ENCODE data around the gene RERE. TPM values are rescaled to one million over a fixed set of nuclear protein-coding genes. Genes with fewer than 3 reads are reported as not detected.

RERE gene
- total RNA-seq, 2 donors from 2014 or later: 74.5 to 128 TPM

GRCh38 chr1:8361198-8361849 lies 456.1 kb downstream of the RERE start:
- H3K36me3 ChIP-seq (replicated peaks in 1 of 2; ENCODE audit: insufficient read depth in 1 of 2, low read depth in 2 of 2): peaks cover 39 to 44% of the 10 kb centered on the region in 2 donors
- H3K9me3 ChIP-seq: no peaks in the 10 kb centered on the region
- no peak overlapping the region for H3K27ac ChIP-seq
- WGBS, 2 donors: 87 to 89% methylated on average over 11 to 20 of the region's 21 CpGs
- H3K4me1 ChIP-seq: peaks cover 11% of the 10 kb centered on the region
- ATAC-seq (no peak), DNase-seq (no peak)
- TF ChIP-seq, protein P1, sequence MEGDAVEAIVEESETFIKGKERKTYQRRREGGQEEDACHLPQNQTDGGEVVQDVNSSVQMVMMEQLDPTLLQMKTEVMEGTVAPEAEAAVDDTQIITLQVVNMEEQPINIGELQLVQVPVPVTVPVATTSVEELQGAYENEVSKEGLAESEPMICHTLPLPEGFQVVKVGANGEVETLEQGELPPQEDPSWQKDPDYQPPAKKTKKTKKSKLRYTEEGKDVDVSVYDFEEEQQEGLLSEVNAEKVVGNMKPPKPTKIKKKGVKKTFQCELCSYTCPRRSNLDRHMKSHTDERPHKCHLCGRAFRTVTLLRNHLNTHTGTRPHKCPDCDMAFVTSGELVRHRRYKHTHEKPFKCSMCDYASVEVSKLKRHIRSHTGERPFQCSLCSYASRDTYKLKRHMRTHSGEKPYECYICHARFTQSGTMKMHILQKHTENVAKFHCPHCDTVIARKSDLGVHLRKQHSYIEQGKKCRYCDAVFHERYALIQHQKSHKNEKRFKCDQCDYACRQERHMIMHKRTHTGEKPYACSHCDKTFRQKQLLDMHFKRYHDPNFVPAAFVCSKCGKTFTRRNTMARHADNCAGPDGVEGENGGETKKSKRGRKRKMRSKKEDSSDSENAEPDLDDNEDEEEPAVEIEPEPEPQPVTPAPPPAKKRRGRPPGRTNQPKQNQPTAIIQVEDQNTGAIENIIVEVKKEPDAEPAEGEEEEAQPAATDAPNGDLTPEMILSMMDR (IDR thresholded peaks at IDR 0.05): no peak
- no peaks in the 10 kb centered on the region for H3K27me3 ChIP-seq
- no peak overlapping the region for H3K4me3 ChIP-seq
- intact Hi-C loops (cut with DNase I): no loop called here

DNA sequence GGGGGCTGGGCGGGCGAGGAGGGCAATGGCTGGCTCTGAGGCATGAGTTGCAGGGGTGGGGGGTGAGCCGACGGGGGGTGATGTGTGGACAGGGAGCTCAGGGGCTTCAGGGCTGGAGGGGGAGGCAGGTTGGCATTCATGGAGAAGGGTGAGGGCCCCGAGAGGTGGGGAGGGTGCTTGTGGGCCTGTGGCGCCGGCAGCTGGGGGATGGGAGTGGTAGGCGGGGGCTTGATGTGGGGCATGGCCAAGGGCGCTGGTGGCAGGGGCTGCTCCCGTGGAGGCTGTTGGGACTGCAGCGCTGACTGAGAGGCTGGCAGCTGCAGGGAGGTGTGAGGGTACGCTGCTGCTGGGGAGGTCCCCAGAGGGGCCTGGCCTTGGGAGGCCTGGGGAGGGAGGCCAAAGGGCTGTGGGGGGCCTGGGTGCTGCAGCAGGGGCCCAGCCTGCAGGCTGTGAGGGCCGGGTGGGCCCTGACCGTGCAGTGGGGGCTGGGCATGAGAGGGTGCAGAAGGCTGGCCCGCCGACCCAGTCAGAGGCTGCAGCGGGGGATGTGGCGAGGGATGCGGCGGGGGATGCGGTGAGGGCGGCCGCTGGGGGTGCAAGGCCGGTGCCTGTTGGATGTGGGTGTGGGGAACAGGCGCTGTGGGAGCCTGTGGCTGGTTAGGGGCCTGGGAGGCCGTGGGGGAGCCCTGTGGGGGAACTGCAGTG lies 456.8 kb downstream of the RERE start:
- 90 to 94% methylated on average over 17 to 26 of the region's 26 CpGs for WGBS, 2 donors
- Histone ChIP-seq H3K27ac (no peak overlapping the region), H3K9me3 (no peaks in the 10 kb centered on the region), H3K4me3 (no peak overlapping the region), H3K36me3 (replicated peaks in 1 of 2; ENCODE audit: insufficient read depth in 1 of 2, low read depth in 2 of 2) (peaks cover 45 to 50% of the 10 kb centered on the region in 2 donors), H3K27me3 (no peaks in the 10 kb centered on the region), H3K4me1 (peaks cover 11% of the 10 kb centered on the region)
- DNase-seq: no peak
- intact Hi-C loops (cut with DNase I): no loop called here
- TF ChIP-seq, protein P1 (IDR thresholded peaks at IDR 0.05): no peak
- TF ChIP-seq POLR2A (IDR thresholded peaks at IDR 0.05): no peak
- no peak for ATAC-seq

- Histone ChIP-seq H3K27me3 (no peaks in the 10 kb centered on the region), H3K9me3 (no peaks in the 10 kb centered on the region), H3K4me3 (no peak overlapping the region), H3K36me3 (replicated peaks in 1 of 2; ENCODE audit: insufficient read depth in 1 of 2, low read depth in 2 of 2) (peaks cover 49 to 55% of the 10 kb centered on the region in 2 donors), H3K4me1 (peaks cover 11% of the 10 kb centered on the region), H3K27ac (no peak overlapping the region)
- TF ChIP-seq POLR2A (IDR thresholded peaks at IDR 0.05): no peak
- TF ChIP-seq, protein P1 (IDR thresholded peaks at IDR 0.05): no peak
- ATAC-seq (no peak), DNase-seq (no peak)
- 93 to 95% methylated on average over 24 to 40 of the region's 44 CpGs for WGBS, 2 donors
- intact Hi-C loops (cut with DNase I): no loop called here
Measured at GRCh38 chr1:8359617-8360481, 457.6 kb downstream of the RERE start.

DNA sequence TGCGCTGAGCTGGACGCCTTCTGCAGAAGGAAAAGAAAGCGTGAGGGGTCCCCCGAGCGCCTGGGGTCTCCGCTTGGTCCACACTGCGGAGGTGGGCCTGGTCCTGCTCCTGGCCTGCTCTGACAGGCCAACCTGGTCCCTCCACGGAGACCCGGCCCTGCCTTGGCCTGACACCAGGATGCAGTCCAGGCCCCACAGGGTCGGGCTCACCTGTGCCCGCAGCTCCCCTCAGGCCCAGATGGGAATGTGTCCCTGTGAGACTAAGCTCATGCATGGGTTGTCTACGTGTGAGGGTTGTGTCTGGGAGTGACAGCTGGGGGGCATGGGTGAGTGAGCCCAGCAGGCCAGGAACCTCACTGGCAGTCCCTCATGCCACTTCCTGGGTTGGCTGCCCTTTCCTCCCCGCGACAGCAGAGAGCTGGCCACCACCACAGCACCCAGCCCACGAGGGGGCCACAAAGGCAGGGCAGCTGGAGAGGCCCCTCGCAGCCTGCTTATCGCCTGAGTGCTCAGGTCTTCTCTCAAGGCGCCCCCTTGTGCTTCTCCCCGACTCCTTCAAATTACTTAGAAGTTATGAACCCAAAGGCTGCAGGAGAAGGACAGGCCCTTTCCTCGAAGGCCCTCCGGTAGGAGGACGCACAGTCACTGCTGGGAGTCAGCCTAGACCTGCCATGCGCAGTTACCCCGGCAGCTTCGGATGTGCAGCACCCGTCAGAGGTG lies 458.4 kb downstream of the RERE start:
- ATAC-seq (no peak), DNase-seq (no peak)
- peaks cover 51 to 57% of the 10 kb centered on the region in 2 donors for H3K36me3 ChIP-seq (replicated peaks in 1 of 2; ENCODE audit: insufficient read depth in 1 of 2, low read depth in 2 of 2)
- peaks cover 9% of the 10 kb centered on the region for H3K4me1 ChIP-seq
- no peak overlapping the region for H3K4me3 ChIP-seq
- no peaks in the 10 kb centered on the region for H3K27me3 ChIP-seq
- intact Hi-C loops (cut with DNase I): no loop called here
- WGBS, 2 donors: 90 to 96% methylated on average over 20 to 26 of the region's 26 CpGs
- no peak overlapping the region for H3K27ac ChIP-seq
- no peaks in the 10 kb centered on the region for H3K9me3 ChIP-seq
- TF ChIP-seq, protein P1 (IDR thresholded peaks at IDR 0.05): no peak
- TF ChIP-seq POLR2A (IDR thresholded peaks at IDR 0.05): no peak

Measured in body of pancreas (tissue), 4 donors.